Aorta (tissue), 5 donors: ENCODE measurements around the gene RFC1. TPM values are rescaled to one million over a fixed set of nuclear protein-coding genes. Genes with fewer than 3 reads are reported as not detected.
A peak's percentile ranks its signal among the peaks of the same experiment; 100 is the strongest.
"Not testable (repeated sequence)": the region's sequence is repeated elsewhere in the genome, so short reads cannot be mapped to it uniquely, and the experiment has no call there.

Source experiments
- ATAC-seq: fragments of 200-7000 bp; cut with Tn5 transposase; one replicate; pipeline ENCODE4 v1.9.1; 2022; ENCODE audit warnings: moderate library complexity; ENCODE audit not compliant: low FRiP score
- DNase-seq, 2 donors: peaks; one replicate each; pipeline ENCODE4 v3.0.0-alpha.2; 2020
- H3K27ac ChIP-seq, 2 donors: one replicate each; pipeline ENCODE4 v1.5.1; 2013; ENCODE audit warnings: low read length in 2 of 2, mild to moderate bottlenecking in 2 of 2, moderate library complexity in 2 of 2, control low read depth in 1 of 2, inconsistent platforms in 1 of 2, low read depth in 1 of 2
- H3K27me3 ChIP-seq, 2 donors: one replicate each; pipeline ENCODE4 v1.6.1; 2013; ENCODE audit warnings: control low read depth in 1 of 2, low read length in 1 of 2, mild to moderate bottlenecking in 1 of 2, moderate library complexity in 1 of 2; ENCODE audit not compliant: insufficient read depth in 2 of 2, control insufficient read depth in 1 of 2
- H3K36me3 ChIP-seq, 2 donors: one replicate each; pipeline ENCODE4 v1.6.1; 2013; ENCODE audit warnings: control low read depth in 1 of 2, low read length in 1 of 2, mild to moderate bottlenecking in 1 of 2; ENCODE audit not compliant: insufficient read depth in 2 of 2, control insufficient read depth in 1 of 2
- H3K4me1 ChIP-seq, 2 donors: one replicate each; pipeline ENCODE4 v1.6.1; 2013; ENCODE audit warnings: low read length in 2 of 2, control low read depth in 1 of 2, mild to moderate bottlenecking in 1 of 2, moderate library complexity in 1 of 2; ENCODE audit not compliant: insufficient read depth in 2 of 2, control insufficient read depth in 1 of 2
- H3K4me3 ChIP-seq, 2 donors: one replicate each; pipeline ENCODE4 v1.5.1; 2013; ENCODE audit warnings: low read length in 2 of 2, control low read depth in 1 of 2, mild to moderate bottlenecking in 1 of 2
- H3K9me3 ChIP-seq: one replicate; pipeline ENCODE4 v1.6.1; 2013; ENCODE audit warnings: mild to moderate bottlenecking, low read length; ENCODE audit not compliant: control insufficient read depth
- WGBS, 2 donors: extraction: QIAGEN DNeasy Blood & Tissue Kit; methylation state at CpG; one replicate each; pipeline ENCODE4 v1.1.7; 2013; 5-methylcytosine and 5-hydroxymethylcytosine counted together
- intact Hi-C, 2 donors: fragments of 100-400 bp; cut with DNase I; formaldehyde crosslinking; loops; one replicate each; pipeline versions ENCODE4 v1.14.2 to v1.15.0; 2022
- polyA plus RNA-seq, 2 donors: library from polyadenylated mRNA; stranded (reverse); fragments of 200-250 nt; gene quantifications; one replicate each; pipeline ENCODE4 v1.2.3, GENCODE V29; 2013
- total RNA-seq, 2 donors: library from RNA; stranded (reverse); fragmentation: NEBNext Ultra II Directional; extraction: Animal tissue kit (Norgen Biotek cat#: 25700); gene quantifications; one replicate each; pipeline ENCODE4 v1.2.1, GENCODE V29; 2021
- donor health status: healthy with polysubstance abuse.
- donor health status: Bipolar disorder and iron deficiency.
- donor health status: DM: no; HTN: no; CAD: no.
- donor health status: DM: no; HTN: no; CAD: no.
- donor health status: DM: yes; HTN: yes; CAD: no.

RFC1 gene
- total and polyA plus RNA-seq, 4 donors: 13.0 to 58.3 (median 25.2) TPM

DNA sequence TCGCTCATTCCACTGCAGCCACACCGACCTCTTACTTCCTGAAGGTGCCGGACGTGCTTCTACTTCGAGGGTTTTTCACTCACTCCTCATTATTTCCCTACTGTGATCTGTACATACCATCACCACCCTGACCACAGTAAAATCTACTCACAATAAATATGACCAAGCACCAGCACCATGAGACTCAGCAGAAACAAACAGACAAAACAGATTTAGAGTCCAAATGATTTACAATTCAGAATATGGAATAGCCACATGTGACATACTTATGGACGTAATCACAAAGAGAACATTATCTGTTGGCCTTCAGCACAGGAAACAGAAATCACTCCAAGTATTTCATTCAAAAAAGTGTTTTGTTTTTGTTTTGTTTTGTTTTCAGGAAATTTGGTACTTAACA, 24.4 kb upstream of the RFC1 start:
- no peak overlapping the region for H3K4me3 ChIP-seq
- WGBS, 2 donors: 57 to 62% methylated on average over 6 of the region's 6 CpGs
- no peaks in the 10 kb centered on the region for H3K36me3 ChIP-seq
- H3K4me1 ChIP-seq: no peaks in the 10 kb centered on the region
- DNase-seq: no peak
- H3K27ac ChIP-seq: no peak overlapping the region
- H3K27me3 ChIP-seq: no peaks in the 10 kb centered on the region
- intact Hi-C loops: no loop called here
- no peak for ATAC-seq
- no peaks in the 10 kb centered on the region for H3K9me3 ChIP-seq

DNA sequence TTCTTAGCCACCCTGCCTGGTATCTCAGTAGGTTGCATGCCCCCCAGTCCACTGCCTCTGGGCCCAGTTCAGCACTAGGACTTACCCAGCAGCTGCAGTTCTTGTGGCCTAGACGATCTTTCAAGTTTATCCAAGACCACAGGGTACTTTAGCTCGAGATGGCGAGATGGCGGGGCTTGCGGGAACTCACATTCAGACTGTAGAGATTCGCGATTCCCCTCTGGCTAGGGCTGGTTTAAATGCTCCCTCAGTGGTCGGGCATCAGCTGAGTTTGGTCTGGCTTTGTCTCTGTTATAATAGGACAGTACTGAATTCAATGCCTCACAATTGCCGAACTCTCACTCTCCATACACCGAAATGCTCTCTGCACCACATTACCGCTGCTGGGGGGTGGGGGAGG, 18.4 kb upstream of the RFC1 start:
- no peaks in the 10 kb centered on the region for H3K4me1 ChIP-seq
- ATAC-seq (no peak), DNase-seq (no peak)
- H3K27ac ChIP-seq: no peak overlapping the region
- no peaks in the 10 kb centered on the region for H3K27me3 ChIP-seq
- WGBS, 2 donors: 89 to 91% methylated on average over 11 of the region's 11 CpGs
- H3K9me3 ChIP-seq: no peaks in the 10 kb centered on the region
- H3K4me3 ChIP-seq: no peak overlapping the region
- intact Hi-C loops: no loop called here
- no peaks in the 10 kb centered on the region for H3K36me3 ChIP-seq

DNA sequence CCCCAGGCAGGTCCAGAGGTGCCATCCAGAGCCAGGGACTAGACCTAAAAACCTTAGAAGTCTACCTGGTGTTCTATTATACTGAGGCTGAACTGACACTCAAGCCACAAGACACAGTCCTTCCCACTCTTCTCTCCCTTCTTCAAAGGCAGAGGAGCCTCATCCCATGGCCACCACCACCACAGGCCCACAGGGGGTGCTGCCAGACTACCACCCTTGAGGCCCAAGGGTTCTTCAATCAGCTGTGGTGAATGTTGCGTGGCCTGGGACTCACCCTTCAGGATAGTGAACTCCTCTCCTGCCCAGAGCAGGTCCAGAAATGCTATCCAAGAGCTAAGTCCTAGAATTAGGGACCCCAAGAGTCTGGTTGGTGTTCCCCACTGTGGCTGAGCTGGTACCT, 17.5 kb upstream of the RFC1 start:
- Histone ChIP-seq H3K36me3 (no peaks in the 10 kb centered on the region), H3K4me1 (no peaks in the 10 kb centered on the region), H3K9me3 (no peaks in the 10 kb centered on the region), H3K27ac (no peak overlapping the region), H3K4me3 (no peak overlapping the region), H3K27me3 (no peaks in the 10 kb centered on the region)
- DNase-seq (no peak), ATAC-seq (no peak)
- WGBS, 2 donors: 78 to 88% methylated on average over 1 of the region's 1 CpG
- intact Hi-C loops: no loop called here

DNA sequence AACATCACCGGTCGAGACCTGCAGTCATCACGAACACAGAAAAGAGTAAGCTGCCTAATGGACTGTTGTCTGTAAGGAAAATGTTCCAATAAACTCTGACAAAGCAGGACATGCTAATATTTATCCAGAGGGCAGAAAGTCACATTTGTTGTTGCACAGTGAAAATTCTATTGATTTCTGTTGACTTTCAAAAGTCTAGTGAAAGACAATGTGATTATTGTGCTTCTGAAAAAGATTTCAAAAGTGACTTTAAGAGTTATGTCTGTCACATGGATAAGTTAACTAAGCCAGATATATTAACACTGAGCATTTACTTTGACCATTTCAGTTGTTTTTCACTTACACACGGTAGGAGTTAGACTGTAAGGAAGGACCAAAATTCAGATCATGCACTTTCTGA, 9.3 kb upstream of the RFC1 start:
- no peak overlapping the region for H3K4me3 ChIP-seq
- H3K27ac ChIP-seq: no peak overlapping the region
- DNase-seq (no peak), ATAC-seq (no peak)
- H3K36me3 ChIP-seq: no peaks in the 10 kb centered on the region
- H3K27me3 ChIP-seq: peaks cover 0 to 1% of the 10 kb centered on the region in 2 donors
- H3K4me1 ChIP-seq: no peaks in the 10 kb centered on the region
- H3K9me3 ChIP-seq: no peaks in the 10 kb centered on the region
- WGBS, 2 donors: 64 to 68% methylated on average over 4 of the region's 4 CpGs
- intact Hi-C loops: no loop called here

DNA sequence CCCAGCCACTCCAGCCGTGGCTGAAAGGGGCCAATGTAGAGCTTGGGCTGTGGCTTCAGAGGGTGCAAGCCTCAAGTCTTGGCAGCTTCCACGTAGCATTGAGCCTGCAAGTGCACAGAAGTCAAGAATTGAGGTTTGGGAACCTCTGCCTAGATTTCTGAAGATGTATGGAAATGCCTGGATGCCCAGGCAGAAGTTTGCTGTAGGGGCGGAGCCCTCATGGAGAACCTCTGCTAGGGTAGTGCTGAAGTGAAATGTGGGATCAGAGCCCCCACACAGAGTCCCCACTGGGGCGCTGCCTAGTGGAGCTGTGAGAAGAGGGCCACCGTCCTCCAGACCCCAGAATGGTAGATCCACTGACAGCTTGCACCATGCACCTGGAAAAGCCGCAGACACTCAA, 5.0 kb upstream of the RFC1 start:
- ATAC-seq, H3K9me3 ChIP-seq, H3K4me3 ChIP-seq, H3K4me1 ChIP-seq, intact Hi-C loops, H3K27me3 ChIP-seq, H3K36me3 ChIP-seq, H3K27ac ChIP-seq, DNase-seq: not testable (repeated sequence)
- 82 to 90% methylated on average over 6 of the region's 6 CpGs for WGBS, 2 donors

DNA sequence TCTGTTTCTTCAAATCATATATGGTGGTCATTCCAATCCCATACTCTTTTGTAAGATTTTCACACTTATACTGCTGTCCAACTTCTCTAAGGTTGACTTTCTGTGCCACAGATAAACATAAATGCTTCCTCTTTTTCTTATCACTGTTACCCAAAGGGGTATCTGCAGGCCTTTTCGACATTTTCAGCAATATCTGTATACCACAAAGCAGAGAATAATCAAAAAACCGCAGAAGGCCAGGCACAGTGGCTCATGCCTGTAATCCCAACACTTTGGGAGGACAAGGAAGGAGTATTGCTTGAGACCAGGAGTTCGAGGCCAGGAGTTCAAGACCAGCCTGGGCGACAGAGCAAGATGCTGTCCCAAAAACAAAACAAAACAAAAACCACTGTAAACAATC, 3.1 kb upstream of the RFC1 start:
- no peaks in the 10 kb centered on the region for H3K27me3 ChIP-seq
- no peak overlapping the region for H3K27ac ChIP-seq
- no peak for DNase-seq
- ATAC-seq: no peak
- intact Hi-C loops: loop anchor here in 1 of 2 donors (10.0 kb wide), 1 partner anchor 86 kb away; the partner anchor contains the start of genes LIAS and RPL9
- H3K4me1 ChIP-seq: peaks cover 0 to 3% of the 10 kb centered on the region in 2 donors
- no peaks in the 10 kb centered on the region for H3K9me3 ChIP-seq
- 72% methylated on average over 4 of the region's 4 CpGs for WGBS, 2 donors
- no peak overlapping the region for H3K4me3 ChIP-seq
- H3K36me3 ChIP-seq: no peaks in the 10 kb centered on the region

DNA sequence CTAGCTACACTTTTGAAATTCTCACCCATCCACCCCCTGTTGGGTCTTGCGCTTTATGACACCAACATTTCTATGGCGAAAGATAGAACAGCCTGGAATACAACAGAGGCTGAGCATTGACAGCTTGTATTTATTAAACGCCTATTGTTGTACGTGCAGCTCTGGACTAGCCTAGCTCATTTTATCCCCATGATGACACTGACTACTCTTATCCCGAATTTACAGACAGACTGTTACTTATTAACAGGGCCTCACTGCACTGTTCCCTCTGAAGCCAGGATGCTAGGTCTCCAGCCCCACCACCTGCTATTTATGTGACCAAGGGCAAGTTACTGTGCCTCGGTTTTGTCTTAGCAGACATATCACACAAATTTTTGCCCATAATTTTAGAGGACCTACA, 1.0 kb upstream of the RFC1 start:
- WGBS, 2 donors: 92 to 93% methylated on average over 6 of the region's 6 CpGs
- intact Hi-C loops: loop anchor here in 1 of 2 donors (10.0 kb wide), 1 partner anchor 88 kb away; the partner anchor contains the start of genes LIAS and RPL9
- no peaks in the 10 kb centered on the region for H3K36me3 ChIP-seq

DNA sequence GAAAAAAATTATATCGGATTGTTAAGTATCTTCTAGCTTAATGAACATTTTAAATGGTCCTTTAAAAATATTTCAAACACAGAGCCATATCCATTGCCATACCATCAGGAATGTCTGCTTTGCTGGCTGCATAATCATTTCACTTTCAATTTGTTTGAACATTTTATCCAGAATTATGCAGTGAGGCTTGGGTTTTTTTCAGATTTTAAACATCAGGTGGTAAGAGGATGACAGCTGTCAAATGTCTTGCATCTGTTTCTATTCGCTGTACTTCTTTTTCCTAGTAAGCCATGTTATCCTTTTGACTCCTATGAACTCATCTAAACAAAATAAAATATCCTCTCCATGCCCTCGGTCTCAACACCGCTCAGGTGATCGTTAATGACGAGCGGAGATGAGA, 802 bp downstream of the RFC1 start:
- WGBS, 2 donors: 8% methylated on average over 7 of the region's 7 CpGs
- peak overlapping the region; percentile 60 to 66 for H3K4me3 ChIP-seq
- intact Hi-C loops: loop anchor here in 1 of 2 donors (10.0 kb wide), 1 partner anchor 89 kb away; the partner anchor contains the start of genes LIAS and RPL9
- H3K27ac ChIP-seq: peak overlapping the region in 1 of 2 donors; percentile 49
- no peak for DNase-seq
- H3K36me3 ChIP-seq: no peaks in the 10 kb centered on the region
- no peaks in the 10 kb centered on the region for H3K27me3 ChIP-seq
- H3K4me1 ChIP-seq: peaks cover 0 to 3% of the 10 kb centered on the region in 2 donors
- ATAC-seq: no peak
- H3K9me3 ChIP-seq: no peaks in the 10 kb centered on the region

More for the DNA sequence above, 1.0 kb upstream of the RFC1 start:
- Histone ChIP-seq H3K4me1 (peaks cover 0 to 3% of the 10 kb centered on the region in 2 donors), H3K27ac (no peak overlapping the region), H3K4me3 (no peak overlapping the region), H3K9me3 (no peaks in the 10 kb centered on the region), H3K27me3 (no peaks in the 10 kb centered on the region)
- DNase-seq: no peak
- no peak for ATAC-seq

DNA sequence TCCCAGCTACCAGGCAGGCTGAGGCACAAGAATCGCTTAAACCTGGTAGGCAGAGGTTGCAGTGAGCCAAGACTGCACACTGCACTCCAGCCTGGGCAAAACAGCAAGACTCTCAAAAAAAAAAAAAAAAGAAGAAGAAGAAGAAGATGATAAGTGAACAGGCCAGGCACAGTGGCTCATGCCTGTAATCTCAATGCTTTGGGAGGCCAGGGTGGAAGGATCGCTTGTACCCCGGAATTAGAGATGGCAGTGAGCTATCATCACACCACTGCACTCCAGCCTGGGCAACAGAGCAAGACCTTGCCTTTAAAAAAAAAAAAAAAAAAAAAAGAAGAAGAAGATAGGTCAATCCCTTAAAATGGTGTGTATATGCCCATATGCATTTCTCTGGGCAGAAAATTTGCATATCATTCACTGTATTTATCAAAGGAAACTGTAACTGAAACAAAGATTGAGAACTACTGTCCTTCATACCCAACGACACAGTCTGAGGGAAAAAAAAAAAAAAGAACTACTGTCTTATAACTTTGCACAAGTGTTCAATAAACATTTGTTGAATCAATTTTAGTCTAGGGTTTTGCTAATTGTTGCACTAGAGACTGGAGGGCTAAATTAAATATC, 2.3 kb downstream of the RFC1 start:
- H3K36me3 ChIP-seq: no peaks in the 10 kb centered on the region
- no peaks in the 10 kb centered on the region for H3K9me3 ChIP-seq
- no peak for ATAC-seq
- DNase-seq: no peak
- WGBS, 2 donors: 88 to 89% methylated on average over 4 of the region's 4 CpGs
- H3K27me3 ChIP-seq: no peaks in the 10 kb centered on the region
- intact Hi-C loops: loop anchor here in 1 of 2 donors (10.0 kb wide), 1 partner anchor 91 kb away; the partner anchor contains the start of genes LIAS and RPL9
- no peak overlapping the region for H3K4me3 ChIP-seq
- H3K4me1 ChIP-seq: peaks cover 0 to 3% of the 10 kb centered on the region in 2 donors
- no peak overlapping the region for H3K27ac ChIP-seq
